AG08396 (cell line): ENCODE data around the gene PTGDS.
"Not testable (repeated sequence)": the region's sequence is repeated elsewhere in the genome, so short reads cannot be mapped to it uniquely, and the experiment has no call there.

Source experiments
- DNase-seq: peaks from one replicate; pipeline ENCODE4 v3.0.0; 2012; ENCODE audit warnings: low spot score, mixed read lengths

PTGDS gene

DNA sequence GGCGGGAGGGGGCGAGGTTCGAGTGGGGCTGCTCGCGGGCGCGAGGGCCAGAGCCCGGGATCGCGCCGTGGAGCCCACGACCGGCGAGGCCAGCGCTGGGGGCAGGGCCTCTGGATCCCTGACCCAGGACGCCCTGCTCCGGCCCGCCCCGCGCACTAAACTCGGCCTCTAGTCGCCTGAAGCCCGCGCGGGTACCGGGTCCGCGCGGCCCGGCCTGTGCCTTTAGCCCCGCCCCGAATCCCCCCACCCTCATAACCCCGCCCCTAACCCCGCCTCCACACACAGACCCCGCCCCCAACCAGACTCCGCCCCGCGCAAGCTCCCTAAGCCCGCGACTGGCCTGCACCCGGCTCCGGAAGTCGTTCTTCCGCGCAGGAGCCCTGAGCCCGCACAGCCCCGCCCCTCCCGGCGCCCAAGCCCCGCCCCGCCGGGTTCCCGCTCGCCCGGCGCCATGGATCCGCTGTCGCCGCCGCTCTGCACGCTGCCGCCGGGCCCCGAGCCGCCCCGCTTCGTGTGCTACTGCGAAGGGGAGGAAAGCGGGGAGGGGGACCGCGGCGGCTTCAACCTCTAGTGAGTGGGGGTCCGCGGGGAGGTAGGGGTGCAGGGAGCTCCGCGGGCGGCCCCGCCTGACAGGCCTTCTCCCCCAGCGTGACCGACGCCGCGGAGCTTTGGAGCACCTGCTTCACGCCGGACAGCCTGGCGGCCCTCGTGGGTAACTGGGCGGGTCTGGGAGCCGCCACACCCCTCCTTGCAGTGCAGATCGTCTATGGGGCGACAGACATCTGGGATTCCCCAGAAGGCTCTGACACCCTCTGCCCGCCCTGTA lies 14.9 kb downstream of the PTGDS start, which contains the start of gene PAXX:
Gene PAXX, plus strand, starts transcription at position 430 of the 826 bp plus-strand sequence. Its CDS starts 22 bp downstream, at position 452.
- peak; percentile 99 for DNase-seq

DNA sequence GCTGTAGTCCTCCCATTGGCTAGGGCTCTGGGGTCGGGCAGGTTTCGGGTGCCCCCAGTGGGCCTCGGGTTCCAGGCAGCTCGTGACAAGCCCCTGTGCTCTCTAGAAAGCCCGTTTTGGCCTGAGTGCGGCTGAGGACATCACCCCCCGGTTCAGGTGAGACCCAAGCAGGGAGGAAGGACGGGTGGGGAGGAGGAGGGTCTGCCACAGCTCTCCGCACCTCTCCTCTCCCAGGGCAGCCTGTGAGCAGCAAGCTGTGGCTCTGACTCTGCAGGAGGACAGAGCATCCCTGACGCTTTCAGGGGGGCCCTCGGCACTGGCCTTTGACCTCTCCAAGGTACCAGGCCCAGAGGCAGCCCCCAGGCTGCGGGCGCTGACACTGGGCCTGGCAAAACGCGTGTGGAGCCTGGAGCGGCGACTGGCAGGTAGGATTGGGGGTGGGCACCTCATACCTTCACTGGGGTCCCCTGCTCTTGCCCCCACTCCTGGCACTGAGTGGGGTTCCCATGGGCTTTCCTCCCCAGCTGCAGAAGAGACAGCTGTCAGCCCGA lies 15.6 kb downstream of the PTGDS start:
- no peak for DNase-seq

DNA sequence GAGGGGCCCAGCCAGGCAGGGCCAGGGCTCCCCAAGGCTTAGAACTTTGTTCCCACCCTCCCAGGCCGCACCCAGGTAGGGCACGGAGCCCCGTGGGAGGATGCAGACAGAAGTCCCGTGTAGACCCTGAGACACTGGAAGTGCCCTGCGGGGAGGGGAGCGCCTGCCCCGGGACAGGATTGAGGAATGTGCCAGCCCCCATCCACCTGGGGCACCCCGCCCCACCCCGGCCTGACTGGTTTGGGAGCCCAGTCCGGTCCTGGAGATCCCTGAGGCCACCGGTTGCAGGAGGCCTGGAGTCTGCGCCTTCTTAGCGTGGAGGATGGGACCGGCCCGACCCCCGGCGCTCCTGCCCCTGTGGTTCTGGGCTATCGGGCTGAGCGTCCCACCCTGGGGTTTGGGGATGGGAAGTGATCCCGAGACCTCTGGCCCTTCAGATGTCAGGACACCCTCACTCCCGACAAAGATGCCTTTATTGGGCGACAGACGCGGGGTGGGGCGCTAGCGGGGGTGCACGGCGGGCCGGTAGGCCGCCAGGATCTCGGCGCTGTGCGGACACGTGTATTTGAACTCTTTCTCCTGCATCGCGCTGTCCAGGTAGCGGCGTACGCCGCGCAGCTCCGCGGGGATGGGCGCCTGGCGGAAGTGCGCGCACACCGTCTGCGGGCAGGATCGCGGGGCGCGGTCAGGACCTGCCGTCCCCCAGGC lies 17.0 kb downstream of the PTGDS start:
- no peak for DNase-seq

DNA sequence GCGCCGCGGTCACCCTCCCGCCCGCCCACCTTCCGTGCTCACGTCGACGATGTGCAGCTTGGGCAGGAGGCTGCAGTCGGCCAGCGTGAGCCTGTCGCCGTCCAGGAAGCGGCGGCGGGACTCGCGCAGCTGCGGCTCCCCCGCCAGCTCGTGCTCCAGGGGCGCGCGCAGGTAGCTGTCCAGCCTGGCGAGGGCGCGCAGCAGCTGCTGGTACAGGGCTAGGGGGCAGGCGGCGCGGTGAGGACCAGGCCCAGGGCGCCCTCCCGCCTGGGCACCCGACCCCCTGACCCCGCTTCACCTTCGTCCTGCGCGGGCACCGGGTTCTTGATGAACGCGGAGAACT lies 17.6 kb downstream of the PTGDS start:
- DNase-seq: no peak

DNA sequence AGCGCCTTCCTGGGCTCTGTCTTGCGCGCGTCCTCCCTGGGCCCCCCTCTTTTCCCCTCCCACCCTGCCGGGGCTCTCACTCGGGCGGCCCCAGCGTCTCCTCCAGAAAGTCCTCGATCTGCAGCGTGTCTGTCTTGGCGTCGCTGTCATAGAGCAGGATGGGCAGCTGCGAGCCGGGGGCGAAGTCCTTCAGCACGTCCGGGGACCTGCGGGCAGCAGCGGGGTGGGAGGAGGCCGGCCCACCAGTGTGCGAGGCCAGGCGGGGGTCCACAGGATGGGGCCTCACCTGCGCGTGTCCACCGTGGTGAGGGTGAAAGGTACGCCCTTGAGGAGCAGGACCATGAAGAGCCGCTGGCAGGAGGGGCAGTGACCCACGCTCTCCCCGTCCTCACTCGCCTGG lies 18.1 kb downstream of the PTGDS start:
- DNase-seq: no peak

DNA sequence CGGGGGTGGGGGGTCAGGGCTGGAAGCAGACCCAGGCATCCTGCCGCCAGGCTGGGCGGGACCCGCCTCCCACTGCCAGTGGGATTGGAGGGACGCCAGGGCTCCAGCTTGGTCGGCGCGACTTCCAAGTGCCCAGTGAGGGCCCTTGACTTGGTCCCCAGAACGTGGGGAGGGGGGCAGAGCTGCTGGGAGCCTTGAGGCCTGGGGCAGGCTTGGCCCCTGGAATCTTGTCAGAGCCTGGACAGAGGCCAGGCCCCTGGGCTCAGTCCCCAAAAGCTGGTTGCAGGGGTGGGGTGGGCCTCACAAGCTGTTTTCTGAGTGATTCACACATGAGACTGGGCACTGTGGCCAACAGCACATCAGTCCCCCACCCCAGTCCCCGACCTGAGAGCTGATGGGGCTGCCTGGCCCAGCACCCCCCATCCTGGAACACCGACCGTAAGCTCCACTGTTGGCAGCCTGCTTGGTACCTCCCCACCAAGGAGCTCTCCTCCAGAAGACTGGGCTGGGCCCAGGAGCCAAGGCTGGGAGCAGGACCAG lies 18.5 kb downstream of the PTGDS start:
- DNase-seq: peak; percentile 68

DNA sequence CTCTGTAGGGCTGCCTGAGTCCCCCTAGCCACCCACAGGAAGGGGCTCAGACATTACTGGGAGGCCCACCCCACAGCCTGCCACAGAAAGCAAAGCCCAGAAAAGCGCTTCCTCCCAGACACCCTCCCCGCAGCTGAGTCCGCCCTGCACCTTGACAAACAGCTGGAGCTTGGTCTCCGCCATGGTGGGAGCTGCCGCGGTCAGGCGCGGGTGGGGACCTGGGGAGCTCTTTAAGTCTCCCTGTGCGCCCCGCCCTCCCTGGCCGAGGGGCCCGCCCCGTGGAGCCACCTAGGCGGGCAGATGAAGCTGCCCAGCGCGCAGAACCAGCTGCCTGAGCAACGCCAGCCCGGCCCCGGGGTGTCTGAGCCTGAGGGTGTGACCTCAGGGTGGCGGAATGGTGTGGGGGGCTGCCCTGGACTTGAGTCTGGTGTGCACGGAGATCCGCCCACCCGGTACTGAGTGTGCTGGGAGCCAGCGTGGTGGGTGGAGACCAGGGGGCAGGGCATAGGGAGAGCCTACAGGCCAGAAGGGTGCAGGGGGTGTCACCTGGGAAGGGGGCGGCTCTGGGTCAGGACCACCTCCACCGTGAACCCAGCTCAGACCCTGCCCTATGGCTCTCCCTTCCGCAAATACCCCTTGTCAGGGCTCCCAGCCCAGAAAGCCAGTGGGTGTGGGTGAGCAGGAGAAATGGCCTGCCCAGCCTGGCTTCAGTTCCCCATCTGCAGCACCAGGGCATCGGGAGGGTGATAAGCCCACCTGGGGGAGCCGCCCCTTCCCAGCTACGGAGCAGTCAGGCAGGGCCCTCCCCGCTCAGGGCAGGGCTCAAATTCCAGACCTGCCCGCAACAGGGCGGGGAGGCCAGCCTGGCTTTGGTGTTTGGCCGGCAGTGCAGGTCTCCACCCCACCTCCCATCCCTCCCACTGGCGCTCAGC lies 19.3 kb downstream of the PTGDS start, which contains the start of gene CLIC3:
Gene CLIC3, minus strand, starts transcription at position 208 of the 932 bp plus-strand sequence. Its CDS starts 25 bp downstream, at position 183.
- peak; percentile 58 for DNase-seq

DNA sequence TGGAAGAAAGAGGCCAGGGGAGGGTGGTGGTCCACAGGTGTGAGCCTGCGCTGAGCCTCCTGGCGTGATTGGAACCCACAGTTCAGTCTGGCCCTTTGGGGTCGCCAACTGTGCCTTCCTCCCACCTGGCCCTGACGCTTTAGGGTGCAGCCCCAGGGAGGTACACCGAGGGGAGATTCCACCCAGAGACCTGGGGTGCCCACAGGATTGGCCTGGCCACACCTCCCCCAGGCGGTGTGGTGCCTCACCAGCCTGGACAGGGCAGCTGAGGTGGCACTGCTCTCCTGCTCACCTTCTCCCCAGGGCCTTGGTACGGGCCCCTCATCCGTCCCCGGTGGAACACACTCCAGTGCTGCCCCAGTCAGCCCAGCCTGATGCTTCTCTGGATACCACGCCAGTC lies 20.1 kb downstream of the PTGDS start:
- DNase-seq: no peak

DNA sequence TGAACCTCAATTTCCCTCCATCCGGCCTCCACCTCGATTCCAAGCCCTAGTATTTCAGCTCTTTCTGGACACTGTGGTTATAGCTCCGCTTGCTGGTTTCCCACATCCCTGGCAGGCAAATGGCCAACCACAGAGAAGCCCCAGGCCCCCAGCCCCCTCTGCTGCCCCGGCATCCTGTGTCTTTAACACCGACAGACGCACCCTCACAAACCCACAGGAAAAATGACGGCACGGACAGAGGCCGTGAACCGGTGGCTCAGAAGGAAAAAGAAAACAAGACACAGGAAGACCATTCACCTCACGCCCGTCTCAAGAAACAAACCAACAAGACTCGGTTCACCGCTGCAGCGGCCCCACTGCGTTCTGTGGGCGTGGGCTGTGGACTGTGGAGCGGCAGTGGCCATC lies 20.5 kb downstream of the PTGDS start:
- DNase-seq: no peak

DNA sequence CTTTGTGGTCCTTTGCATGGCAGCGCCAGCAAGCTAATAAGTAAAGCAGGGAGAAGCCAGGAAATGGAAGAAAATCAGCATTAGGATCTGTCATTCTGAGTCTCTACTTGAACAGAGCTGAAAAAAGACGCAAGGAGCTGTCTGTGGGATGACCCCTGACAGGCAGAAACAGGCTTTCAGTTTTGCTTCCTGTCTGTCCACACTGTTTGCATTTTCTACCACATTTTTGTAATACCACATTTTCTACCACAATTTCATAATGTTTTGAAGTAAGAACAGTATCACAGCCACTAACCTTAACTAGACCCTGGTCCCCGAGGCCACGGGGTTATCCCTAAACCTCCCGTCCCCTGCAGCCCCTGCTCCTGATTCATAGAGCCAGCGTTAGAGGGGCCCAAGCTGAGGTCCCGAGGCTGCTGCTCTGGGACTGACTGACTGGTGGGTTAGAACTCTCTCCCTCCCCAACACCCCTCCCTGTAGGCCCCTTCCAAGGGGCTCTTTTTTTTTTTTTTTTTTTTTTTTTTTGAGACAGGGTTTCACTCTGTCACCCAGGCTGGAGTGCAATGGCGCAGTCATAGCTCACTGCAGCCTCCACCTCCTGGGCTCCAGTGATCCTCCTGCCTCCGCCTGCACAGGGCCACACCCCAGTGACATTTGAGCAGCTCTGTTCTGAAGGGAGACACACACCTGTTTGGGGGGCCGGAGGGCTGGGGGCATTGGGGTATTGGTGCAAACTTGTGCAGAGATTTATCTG lies 23.1 kb downstream of the PTGDS start:
- DNase-seq: peak; percentile 85

DNA sequence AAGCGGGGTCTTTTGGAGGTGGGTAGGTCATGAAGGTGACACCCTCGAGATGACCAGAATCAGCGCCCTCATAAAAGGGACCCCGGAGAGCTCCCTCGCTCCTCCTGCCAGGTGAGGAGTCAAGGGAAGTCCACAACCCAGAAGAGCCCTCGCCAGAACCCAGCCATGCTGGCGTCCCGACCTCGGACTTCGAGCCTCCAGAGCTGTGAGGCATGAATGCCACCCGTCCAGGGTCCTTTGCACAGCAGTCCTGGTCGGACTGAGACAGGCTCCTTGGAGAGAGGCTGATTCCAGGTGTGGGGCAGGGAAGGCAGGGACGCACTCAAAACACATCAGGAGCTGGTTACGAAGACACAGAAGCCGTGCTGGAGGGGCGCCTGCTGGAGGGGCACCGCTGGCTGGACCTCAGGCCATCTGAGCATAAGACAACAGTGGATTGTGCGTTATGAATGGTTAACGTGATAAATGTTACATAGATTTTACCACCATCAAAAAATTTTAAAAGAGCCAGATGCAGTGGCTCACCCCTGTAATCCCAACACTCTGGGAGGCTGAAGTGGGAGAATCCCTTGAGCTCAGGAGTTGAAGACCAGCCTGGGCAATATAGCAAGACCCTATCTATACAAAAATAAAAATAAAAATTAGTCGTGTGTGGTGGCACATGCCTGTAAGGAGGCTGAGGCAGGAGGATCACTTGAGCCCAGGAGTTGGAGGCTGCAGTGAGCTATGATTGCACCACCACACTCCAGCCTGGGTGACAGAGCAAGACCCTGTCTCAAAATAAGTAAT lies 24.7 kb downstream of the PTGDS start:
- DNase-seq: no peak

DNA sequence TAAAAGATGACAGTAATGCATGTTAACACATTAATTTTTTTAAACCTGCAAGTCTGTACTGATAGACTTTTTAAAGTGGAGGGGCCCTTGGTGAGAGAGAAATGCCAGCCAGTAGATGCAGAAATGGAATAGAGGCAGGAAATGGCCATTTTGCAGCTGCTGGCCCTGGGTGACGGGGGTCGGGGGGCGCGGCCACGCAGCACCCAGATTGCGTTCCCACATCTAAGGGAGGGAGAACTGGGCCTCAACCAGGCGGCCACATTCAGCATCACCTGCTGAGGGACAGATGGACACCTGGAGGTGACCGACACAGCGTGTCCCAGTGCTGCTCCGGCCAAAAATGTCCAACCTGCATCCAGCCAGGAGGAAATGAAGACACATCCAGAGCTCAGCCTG lies 25.3 kb downstream of the PTGDS start:
- DNase-seq: no peak

DNA sequence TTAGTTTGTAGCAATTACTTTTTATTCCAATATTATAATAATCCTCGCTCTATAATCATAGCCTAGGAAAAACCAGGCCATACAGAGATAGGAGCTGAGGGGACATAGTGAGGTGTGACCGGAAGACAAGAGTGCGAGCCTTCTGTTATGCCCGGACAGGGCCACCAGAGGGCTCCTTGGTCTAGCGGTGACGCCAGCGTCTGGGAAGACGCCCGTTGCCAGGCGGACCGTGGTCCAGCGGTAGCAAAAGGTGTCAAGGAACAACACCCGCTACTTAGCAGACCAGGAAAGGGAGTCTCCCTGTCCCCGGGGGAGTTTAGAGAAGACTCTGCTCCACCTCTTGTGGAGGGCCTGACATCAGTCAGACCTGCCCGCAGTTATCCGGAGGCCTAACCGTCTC lies 27.0 kb downstream of the PTGDS start:
- not testable (repeated sequence) for DNase-seq

DNA sequence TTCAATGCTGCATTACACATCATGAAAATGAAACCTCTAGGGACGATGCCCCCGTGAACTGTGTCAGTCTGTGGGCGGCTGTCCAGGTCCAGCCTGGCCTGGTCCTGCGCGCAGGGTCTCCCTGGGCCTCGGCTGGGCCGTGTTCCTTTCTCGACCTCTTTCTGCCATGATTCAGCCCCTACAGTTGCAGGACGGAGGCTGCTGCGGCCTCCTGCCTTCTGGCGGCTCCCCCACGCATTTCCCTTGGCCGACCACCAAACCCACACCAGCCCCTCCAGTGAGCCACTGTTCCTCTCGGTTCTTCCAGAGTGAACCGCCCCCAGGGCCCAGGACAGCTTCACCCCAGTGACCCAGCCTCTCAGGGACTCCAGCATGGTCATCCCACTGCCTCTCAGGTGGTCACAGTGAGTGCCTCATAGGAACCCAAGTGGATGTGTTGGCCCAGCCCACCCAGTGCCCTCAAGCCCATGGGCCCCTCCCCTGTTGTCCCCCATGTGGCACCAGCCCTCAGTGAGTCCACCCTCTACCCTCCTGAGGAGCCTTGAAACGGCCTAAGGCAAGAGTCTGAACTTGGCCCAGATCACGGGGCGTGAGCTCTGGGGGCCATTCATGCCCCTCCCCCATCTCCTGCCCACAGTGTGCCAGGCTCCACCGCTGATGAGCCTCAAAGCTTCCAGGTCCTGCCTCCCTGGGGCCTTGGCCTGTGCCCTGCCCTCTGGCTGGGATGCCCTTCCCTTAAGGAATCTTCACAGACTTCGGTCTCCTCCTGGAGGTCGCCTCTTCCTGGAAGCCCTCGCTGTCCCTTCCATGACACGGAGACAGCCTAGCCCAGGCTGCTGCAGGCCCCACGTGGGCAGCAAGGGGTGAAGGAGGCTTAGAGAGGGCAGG lies 29.1 kb downstream of the PTGDS start:
- no peak for DNase-seq

DNA sequence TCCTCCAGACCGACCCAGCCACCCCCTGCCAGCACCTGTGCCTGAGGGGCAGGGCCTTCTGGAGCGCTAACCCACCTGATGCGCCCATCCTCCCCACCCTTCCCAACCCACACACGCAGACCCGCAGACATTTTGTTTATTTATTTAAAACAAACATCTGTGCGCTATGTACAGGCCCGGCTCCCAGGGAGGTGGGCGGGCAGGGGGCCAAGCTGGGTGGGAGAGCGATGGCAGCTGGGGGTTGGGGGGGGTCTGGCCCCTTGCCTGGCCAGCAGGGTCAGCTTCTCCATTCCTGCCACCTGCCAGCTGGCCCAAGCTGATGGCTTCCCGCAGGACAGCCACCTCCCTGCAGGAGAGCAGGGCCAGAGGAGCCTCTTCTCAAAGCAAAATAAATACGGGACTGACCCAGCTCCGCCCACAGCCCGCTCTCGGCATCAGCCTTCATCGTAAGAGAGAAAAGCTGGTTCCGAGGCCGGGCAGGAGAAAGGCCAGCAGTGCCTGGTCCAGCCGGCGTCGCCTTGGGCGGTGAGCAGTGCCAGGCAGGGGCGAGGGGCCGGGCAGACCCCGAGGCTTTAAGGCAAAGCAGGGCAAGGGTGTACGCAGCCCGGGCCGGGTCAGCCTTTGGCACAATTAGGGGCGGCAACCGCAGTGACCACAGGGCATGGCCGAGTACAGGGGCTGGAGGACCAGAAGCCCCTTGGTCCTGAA lies 30.0 kb downstream of the PTGDS start:
- peak; percentile 59 for DNase-seq

DNA sequence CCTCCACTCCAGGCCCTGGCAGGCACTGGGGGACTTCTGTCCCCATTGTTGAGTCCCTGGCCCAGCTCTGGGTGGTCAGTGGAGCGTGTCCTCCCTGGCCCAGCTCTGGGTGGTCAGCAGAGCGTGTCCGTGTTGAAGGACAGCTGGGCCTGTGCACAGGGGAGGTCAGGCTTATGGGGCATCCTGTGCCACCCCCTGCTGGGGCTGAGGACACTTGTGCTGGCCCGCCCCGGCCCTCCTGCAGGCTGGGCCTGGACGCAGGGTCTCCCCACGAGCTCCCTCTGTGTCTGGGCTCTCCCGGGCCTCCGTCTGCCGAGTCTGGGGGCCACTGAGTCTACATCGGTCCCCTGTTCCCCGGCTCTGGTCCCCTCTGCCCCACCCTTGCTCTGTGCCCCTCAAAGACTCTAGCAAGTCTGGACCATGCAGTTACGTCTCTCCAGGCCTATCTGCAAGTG lies 30.5 kb downstream of the PTGDS start:
- no peak for DNase-seq

DNA sequence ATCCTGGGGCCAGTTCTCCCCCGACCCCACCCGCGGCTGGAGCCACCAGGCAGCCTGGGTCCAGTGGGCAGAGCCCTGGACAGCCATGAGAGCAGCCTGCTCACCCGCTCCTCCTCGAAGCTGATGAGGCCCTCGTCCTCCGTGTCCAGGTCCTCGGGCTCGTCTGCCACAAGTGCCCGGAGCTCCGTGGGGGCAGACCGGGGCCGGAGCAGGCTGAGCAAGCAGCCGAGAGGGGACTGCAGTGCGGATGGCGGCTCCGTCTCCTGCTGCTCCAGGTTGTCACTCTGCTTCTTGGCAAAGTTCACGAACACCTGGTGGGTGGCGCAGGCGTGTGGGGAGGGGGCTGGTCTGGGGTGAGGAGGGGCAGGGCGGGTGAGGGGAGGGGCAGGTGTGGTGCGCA lies 31.0 kb downstream of the PTGDS start:
- DNase-seq: no peak

DNA sequence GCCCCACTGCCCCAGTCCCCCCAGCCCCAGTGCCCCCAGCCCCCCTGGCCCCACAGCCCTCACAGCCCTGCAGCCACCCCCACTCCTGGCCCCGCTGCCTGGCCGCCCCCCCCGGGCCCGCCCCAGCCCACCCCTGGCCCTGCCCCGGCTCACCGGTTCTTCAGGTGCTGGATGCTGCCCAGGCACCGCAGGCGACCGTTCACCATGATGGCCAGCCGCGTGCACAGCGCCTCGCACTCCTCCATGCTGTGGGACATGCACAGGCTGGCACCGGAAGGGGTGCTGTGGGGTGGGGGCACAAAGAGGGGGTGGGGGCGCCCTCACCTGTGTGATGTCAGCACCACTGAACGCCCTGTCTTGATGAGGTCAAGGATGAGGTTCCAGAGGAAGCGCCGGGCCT lies 31.9 kb downstream of the PTGDS start:
- no peak for DNase-seq
